ENCODE results near the gene HDAC10.

DNA sequence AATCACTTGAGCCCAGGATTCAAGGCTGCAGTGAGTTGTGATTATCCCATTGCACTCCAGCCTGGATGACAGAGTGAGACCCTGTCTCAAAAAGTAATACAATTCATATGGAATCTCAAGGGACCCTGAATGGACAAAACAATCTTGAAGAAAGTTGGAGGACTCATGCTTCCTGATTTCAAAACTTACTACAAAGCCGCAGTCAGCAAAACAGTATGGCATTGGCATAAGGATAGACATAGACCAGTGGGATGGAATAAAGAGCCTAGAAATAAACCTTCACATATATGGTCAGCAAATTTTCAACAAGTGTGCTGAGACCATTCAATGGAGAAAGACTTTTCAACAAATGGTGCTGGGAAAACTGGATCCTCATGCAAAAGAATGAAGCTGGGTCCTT is 47.8 kb downstream of the HDAC10 start:
- no peak for TF ChIP-seq CTCF (IDR thresholded peaks at IDR 0.05)
- TF ChIP-seq POLR2A (IDR thresholded peaks at IDR 0.05), result no peak
- TF ChIP-seq POLR2AphosphoS5 (IDR thresholded peaks at IDR 0.05), result no peak
- no peak for TF ChIP-seq EP300 (IDR thresholded peaks at IDR 0.05)
